Testis (tissue), 2 donors: ENCODE data around the gene GRM4.

Source experiments
- POLR2A ChIP-seq: fragments of 450-650 bp; IDR thresholded peaks from one replicate; pipeline ENCODE4 v1.6.1; 2017; ENCODE audit warnings: antibody characterized with exemption, mild to moderate bottlenecking, moderate library complexity
- TF ChIP-seq, protein P1 (sequence below), 3 experiments: fragments of 450-650 bp in 2 of 3; fragments of 200-600 bp in 1 of 3; sonication (generic) in 1 of 3; IDR thresholded peaks; one replicate each; pipeline ENCODE4 v1.5.1; 2016 to 2019; ENCODE audit warnings: antibody characterized with exemption in 3 of 3, mild to moderate bottlenecking in 2 of 3, moderate library complexity in 1 of 3

DNA sequence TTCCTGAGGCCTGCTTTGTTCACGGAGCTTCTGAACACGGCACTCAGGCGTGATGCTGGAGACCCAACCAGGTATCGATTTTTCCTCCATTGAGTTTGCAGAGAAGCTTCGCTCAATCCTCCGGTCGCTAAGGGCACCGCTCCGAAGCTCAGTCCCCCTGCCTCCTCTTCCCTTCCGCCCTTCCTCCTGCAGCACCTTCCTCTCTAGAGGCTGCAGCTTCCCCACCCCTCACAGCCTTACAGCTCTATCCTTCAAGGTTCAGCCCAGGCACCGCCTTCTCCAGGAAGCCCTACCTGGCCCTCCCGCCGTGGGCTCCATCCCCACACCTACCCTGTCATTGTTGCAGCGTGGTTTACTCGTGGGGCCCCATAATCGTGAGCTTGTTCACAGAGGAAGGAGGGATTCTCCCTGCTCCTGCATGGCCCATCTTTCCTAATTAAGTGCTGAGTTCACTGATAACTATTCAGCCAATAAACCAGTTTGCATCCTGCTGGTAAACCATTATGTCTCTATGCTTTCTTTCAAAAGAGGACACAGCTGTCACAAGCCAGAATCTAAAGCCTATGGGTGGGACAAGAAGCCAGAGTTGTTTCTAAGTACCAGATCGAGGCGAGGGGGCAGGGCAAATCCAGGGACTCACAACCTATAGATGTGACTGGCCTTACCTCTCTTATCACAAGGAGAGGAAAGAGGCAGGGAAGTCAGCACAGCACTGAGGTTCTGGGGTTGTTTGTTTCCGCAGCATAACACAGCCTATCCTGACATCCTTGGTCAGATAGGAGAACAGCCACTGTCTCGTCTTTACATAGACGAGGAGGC is 152.0 kb downstream of the GRM4 start:
- TF ChIP-seq, protein P1, sequence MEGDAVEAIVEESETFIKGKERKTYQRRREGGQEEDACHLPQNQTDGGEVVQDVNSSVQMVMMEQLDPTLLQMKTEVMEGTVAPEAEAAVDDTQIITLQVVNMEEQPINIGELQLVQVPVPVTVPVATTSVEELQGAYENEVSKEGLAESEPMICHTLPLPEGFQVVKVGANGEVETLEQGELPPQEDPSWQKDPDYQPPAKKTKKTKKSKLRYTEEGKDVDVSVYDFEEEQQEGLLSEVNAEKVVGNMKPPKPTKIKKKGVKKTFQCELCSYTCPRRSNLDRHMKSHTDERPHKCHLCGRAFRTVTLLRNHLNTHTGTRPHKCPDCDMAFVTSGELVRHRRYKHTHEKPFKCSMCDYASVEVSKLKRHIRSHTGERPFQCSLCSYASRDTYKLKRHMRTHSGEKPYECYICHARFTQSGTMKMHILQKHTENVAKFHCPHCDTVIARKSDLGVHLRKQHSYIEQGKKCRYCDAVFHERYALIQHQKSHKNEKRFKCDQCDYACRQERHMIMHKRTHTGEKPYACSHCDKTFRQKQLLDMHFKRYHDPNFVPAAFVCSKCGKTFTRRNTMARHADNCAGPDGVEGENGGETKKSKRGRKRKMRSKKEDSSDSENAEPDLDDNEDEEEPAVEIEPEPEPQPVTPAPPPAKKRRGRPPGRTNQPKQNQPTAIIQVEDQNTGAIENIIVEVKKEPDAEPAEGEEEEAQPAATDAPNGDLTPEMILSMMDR (IDR thresholded peaks at IDR 0.05) = no peak
- TF ChIP-seq POLR2A = no peak
